Left colon (tissue), 2 donors: Measurements from ENCODE around the gene OR2L8. TPM values are rescaled to one million over a fixed set of nuclear protein-coding genes. Genes with fewer than 3 reads are reported as not detected.

Experiments
- ATAC-seq: fragments of 200-7000 bp; cut with Tn5 transposase; one replicate; pipeline ENCODE4 v1.9.1; 2020; ENCODE audit warnings: mild to moderate bottlenecking, moderate library complexity
- DNase-seq, 2 donors: peaks; one replicate each; pipeline ENCODE4 v3.0.0-alpha.2; 2020
- intact Hi-C, 2 donors: fragments of 100-400 bp; cut with DNase I in 1 of 2; cut with micrococcal nuclease in 1 of 2; formaldehyde crosslinking; loops; one replicate each; pipeline versions ENCODE4 v1.11.2 to v1.14.0; 2022; cut with DNase I, micrococcal nuclease
- total RNA-seq, 2 donors: library from RNA; stranded (reverse); fragmentation: NEBNext Ultra II Directional; extraction: Animal tissue kit (Norgen Biotek cat#: 25700); gene quantifications; one replicate each; pipeline ENCODE4 v1.2.1, GENCODE V29; 2021
- donor health status: DM: no; HTN: no; CAD: no.
- donor health status: DM: yes; HTN: yes; CAD: no.

The OR2L8 gene
- total RNA-seq, 2 donors from 2014 or later: not detected

- intact Hi-C loops: no loop called here
- DNase-seq (no peak), ATAC-seq (no peak)
Observed at GRCh38 chr1:247964933-247965332, 16.3 kb downstream of the OR2L8 start, which contains the start of gene OR2AK2. TSS of gene OR2AK2 (plus strand) at chr1:247965233. CDS start at chr1:247965377, 144 bp downstream.

GRCh38 chr1:247966532-247967204 is 18.0 kb downstream of the OR2L8 start:
- DNase-seq (no peak), ATAC-seq (no peak)
- intact Hi-C loops: no loop called here

- no peak for ATAC-seq
- intact Hi-C loops: no loop called here
- no peak for DNase-seq
Observed at GRCh38 chr1:247992986-247993385, 44.3 kb downstream of the OR2L8 start.

GRCh38 chr1:247998811-247999210 is 50.2 kb downstream of the OR2L8 start:
- ATAC-seq: no peak
- DNase-seq: no peak
- intact Hi-C loops: no loop called here

Other genes starting within 250 kb of the OR2L8 start
- not detected for gene OR6F1, start 232.2 kb upstream of the OR2L8 start, total RNA-seq
- under 1 TPM in 1 of 2 donors, not detected in 1; 0.61 TPM for gene OR14K1, start 210.2 kb upstream of the OR2L8 start, total RNA-seq
- gene OR14A2, start 200.7 kb upstream of the OR2L8 start, total RNA-seq: not detected
- gene OR1C1, start 188.3 kb upstream of the OR2L8 start, total RNA-seq: not detected
- gene OR14A16, start 124.7 kb upstream of the OR2L8 start, total RNA-seq: not detected
- not detected for gene OR11L1, start 107.0 kb upstream of the OR2L8 start, total RNA-seq
- gene TRIM58, start 91.7 kb upstream of the OR2L8 start, total RNA-seq: 1 to 10 TPM; 3.9 to 4.2 TPM
- 1 to 10 TPM; 1.0 to 1.1 TPM for gene OR2W3, start 53.3 kb upstream of the OR2L8 start, total RNA-seq
- gene OR2T8, start 28.6 kb upstream of the OR2L8 start, total RNA-seq: under 1 TPM in 1 of 2 donors, not detected in 1; 0.27 TPM
- gene OR2AJ1, start 24.0 kb upstream of the OR2L8 start, total RNA-seq: not detected
- not detected for gene OR2AK2, start 16.4 kb downstream of the OR2L8 start, total RNA-seq
- gene OR2L5, start 64.8 kb downstream of the OR2L8 start, total RNA-seq: not detected
- under 1 TPM in 1 of 2 donors, not detected in 1; 0.15 TPM for gene OR2L2, start 81.2 kb downstream of the OR2L8 start, total RNA-seq
- gene OR2L3, start 98.0 kb downstream of the OR2L8 start, total RNA-seq: not detected
- not detected for gene OR2L13, start 146.3 kb downstream of the OR2L8 start, total RNA-seq
- not detected for gene OR2M5, start 196.3 kb downstream of the OR2L8 start, total RNA-seq
- gene OR2M2, start 226.0 kb downstream of the OR2L8 start, total RNA-seq: not detected
- gene OR2M3, start 248.4 kb downstream of the OR2L8 start, total RNA-seq: not detected